HAP-1 (cell line): Measurements from ENCODE around the gene CNOT1.
"Not testable (repeated sequence)": the region's sequence is repeated elsewhere in the genome, so short reads cannot be mapped to it uniquely, and the experiment has no call there.

Experiments used
- DNase-seq, 2 experiments: peaks; one replicate each; pipeline ENCODE4 v3.0.0-alpha.2; 2016 to 2020; ENCODE audit warnings: low spot score in 2 of 2
- H3K27me3 ChIP-seq: fragments of 250-450 bp; sonication (Bioruptor Pico); 2 replicates; pipeline ENCODE4 v1.5.1; 2020; ENCODE audit warnings: low read depth, mild to moderate bottlenecking, moderate library complexity
- H3K36me3 ChIP-seq: fragments of 250-450 bp; sonication (Bioruptor Pico); replicated peaks from 2 replicates; pipeline ENCODE4 v1.5.1; 2020; ENCODE audit warnings: mild to moderate bottlenecking
- H3K4me1 ChIP-seq: fragments of 250-450 bp; sonication (Bioruptor Pico); 2 replicates; pipeline ENCODE4 v1.5.1; 2020; ENCODE audit warnings: mild to moderate bottlenecking
- H3K4me3 ChIP-seq: fragments of 250-450 bp; sonication (Bioruptor Pico); 2 replicates; pipeline ENCODE4 v1.5.1; 2020; ENCODE audit warnings: mild to moderate bottlenecking, moderate library complexity
- H3K9me3 ChIP-seq: fragments of 250-450 bp; sonication (Bioruptor Pico); 2 replicates; pipeline ENCODE4 v1.5.1; 2020; ENCODE audit warnings: mild to moderate bottlenecking, moderate library complexity
- in situ Hi-C: fragments of 300-500 bp; cut with MboI; formaldehyde crosslinking; loops from 3 replicates; pipeline ENCODE4 v1.14.3; 2020; ENCODE audit warnings: low sequenced_read_pairs, inconsistent platforms, mixed read lengths

Gene CNOT1

DNA sequence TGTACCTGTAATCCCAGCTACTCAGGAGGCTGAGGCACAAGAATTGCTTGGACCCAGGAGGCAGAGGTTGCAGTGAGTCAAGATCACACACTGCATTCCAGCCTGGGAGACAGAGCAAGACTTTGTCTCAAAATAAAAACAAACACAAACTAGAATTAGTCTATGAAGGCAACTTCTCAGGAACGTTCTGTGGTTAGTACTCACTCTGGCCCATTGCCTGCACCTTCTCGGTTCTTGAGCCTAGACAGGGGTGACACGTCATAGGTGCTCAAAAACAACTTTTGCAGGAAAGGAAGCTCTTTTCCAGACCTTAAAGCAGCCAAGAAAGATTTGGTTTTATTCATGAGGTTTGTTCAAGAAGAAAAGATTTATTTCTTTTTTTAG, 22.3 kb upstream of the CNOT1 start:
- no peak overlapping the region for H3K4me3 ChIP-seq
- peaks cover 14% of the 10 kb centered on the region for H3K4me1 ChIP-seq
- H3K9me3 ChIP-seq = no peaks in the 10 kb centered on the region
- in situ Hi-C loops = no loop called here
- H3K36me3 ChIP-seq = no peaks in the 10 kb centered on the region
- DNase-seq = no peak
- H3K27me3 ChIP-seq = no peaks in the 10 kb centered on the region

DNA sequence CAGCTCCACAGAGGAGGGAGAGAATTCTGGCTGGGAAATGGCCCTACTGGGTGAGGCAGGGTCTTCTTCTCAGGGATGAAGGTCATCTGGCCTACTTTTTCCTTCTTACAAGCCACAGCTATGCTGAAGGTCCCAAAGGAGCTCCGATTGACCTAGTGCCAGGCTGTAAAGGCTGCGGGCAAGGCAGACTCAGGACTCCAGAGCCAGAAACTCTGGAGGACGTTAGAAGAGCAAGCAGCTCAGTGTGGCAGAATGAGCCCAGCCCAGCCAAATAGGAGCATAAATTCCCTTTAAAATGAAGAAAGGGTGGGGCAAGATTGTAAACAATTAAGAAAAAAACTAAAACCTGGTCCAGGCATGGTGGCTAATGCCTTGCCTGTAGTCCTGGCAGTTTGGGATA, 20.1 kb upstream of the CNOT1 start:
- Histone ChIP-seq H3K4me1 (peaks cover 8% of the 10 kb centered on the region), H3K9me3 (no peaks in the 10 kb centered on the region), H3K27me3 (no peaks in the 10 kb centered on the region), H3K36me3 (no peaks in the 10 kb centered on the region), H3K4me3 (no peak overlapping the region)
- in situ Hi-C loops = no loop called here
- DNase-seq = no peak

DNA sequence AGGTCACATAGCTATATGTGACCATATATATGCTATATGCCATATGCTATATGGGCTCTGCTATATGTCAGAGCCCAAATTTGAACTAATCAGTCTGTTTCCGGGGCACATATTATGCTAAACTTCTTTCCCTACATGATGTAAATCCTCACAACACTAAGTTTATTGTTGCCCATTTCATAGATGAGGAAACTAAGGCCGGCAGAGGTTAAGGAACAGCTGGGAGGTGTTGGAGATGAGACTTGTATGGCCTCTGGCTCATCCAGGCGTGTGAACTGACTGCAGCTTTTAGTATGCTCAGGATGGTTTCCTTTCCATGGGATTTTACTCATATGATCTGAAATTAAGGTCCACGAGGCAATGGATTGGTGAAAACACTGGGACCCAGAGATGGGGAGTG, 17.5 kb upstream of the CNOT1 start:
- H3K4me1 ChIP-seq = no peaks in the 10 kb centered on the region
- DNase-seq = no peak
- no peak overlapping the region for H3K4me3 ChIP-seq
- in situ Hi-C loops = no loop called here
- H3K36me3 ChIP-seq = no peaks in the 10 kb centered on the region
- no peaks in the 10 kb centered on the region for H3K9me3 ChIP-seq
- H3K27me3 ChIP-seq = no peaks in the 10 kb centered on the region

DNA sequence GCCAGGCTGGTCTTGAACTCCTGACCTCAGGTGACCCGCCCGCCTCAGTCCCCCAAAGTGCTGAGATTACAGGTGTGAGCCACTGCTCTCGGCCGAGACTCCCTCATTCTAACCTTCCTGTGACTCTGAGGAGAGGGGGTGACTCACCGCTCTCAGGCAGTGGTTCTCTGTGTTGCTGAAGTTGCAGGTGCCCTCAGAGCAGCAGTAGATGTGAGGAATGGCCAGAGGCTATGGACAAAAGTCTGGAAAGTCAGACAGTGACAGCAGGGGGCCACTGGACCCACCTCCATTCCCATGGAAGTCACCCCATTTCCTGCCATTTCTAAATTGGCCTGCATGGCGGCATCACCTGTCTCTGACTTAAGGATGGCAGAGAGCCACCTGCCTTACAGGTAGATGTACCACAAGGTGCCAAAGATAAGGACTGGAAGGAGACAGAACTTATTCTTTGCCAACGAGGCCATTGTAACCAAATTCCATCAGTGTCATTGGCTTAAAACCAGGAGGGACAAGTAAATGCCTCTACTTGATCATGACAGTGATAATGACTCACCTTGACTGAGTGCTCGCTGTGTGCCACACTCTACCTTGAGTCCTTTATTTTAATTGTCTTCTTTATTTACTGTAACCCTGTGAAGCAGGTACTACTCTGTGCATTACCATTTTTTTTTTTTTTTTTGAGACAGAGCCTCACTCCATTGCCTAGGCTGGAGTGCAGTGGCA, 15.3 kb upstream of the CNOT1 start:
- in situ Hi-C loops = no loop called here
- Histone ChIP-seq H3K4me1 (no peaks in the 10 kb centered on the region), H3K36me3 (no peaks in the 10 kb centered on the region), H3K9me3 (no peaks in the 10 kb centered on the region), H3K27me3 (no peaks in the 10 kb centered on the region), H3K4me3 (no peak overlapping the region)
- no peak for DNase-seq

DNA sequence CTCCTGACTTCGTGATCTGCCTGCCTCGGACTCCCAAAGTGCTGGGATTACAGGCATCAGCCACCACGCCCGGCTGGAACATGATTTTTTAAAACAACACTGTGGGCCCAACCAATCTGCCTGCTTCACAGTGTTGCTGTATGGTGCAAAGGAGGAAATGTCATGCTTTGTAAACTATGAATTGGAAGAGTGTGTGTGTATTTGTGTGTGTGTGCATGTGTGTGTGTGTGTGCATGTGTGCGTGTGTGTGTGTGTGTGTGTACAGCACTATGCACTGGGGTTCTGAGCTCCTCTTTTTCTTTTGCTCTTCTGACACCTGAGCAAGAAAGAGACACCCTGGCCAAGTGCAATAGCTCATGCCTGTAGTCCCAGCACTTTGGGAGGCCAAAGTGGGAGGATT, 14.5 kb upstream of the CNOT1 start:
- Histone ChIP-seq H3K27me3 (no peaks in the 10 kb centered on the region), H3K4me1 (no peaks in the 10 kb centered on the region), H3K9me3 (no peaks in the 10 kb centered on the region), H3K4me3 (no peak overlapping the region), H3K36me3 (no peaks in the 10 kb centered on the region)
- no peak for DNase-seq
- in situ Hi-C loops = no loop called here

DNA sequence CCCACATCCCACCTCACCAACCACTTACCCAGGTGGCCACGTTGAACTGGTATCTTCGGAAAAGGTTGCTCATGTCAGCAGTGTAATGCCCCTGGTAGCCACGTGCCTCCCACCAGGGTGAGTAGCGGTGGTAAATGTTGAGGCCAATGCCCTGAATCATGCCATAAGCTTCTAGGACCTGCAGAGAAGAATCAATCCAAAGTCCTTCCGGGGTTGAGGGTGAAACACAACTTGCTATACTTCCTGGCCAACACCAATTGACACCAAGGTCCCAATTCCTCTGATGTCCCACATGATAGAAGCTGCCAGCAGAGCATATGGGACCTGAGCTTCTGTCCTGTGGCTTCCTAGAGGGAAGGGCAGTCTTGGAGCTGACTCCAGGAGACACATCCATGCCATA, 11.3 kb upstream of the CNOT1 start:
- in situ Hi-C loops = no loop called here

DNA sequence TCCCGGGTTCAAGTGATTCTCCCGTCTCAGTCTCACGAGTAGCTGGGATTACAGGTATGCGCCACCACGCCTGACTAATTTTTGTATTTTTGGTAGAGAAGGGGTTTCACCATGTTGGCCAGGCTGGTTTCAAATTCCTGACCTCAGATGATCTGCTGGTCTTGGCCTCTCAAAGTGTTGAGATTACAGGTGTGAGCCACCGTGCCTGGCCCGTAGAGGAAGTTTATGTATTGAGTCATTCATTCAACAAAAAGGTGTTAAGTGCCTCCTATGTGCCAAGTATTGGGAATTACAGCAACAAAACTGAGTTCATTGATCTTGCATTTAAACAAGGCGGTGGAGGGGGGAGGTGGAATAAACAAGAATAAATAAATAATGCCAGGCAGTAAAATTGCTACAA, 10.2 kb upstream of the CNOT1 start:
- H3K27me3 ChIP-seq = no peaks in the 10 kb centered on the region
- no peaks in the 10 kb centered on the region for H3K36me3 ChIP-seq
- no peak for DNase-seq
- H3K4me1 ChIP-seq = no peaks in the 10 kb centered on the region
- H3K4me3 ChIP-seq = no peak overlapping the region
- H3K9me3 ChIP-seq = no peaks in the 10 kb centered on the region
- in situ Hi-C loops = no loop called here

More for the DNA sequence above, 11.3 kb upstream of the CNOT1 start:
- Histone ChIP-seq H3K4me3 (no peak overlapping the region), H3K9me3 (no peaks in the 10 kb centered on the region), H3K36me3 (no peaks in the 10 kb centered on the region), H3K4me1 (no peaks in the 10 kb centered on the region), H3K27me3 (no peaks in the 10 kb centered on the region)
- DNase-seq = no peak

DNA sequence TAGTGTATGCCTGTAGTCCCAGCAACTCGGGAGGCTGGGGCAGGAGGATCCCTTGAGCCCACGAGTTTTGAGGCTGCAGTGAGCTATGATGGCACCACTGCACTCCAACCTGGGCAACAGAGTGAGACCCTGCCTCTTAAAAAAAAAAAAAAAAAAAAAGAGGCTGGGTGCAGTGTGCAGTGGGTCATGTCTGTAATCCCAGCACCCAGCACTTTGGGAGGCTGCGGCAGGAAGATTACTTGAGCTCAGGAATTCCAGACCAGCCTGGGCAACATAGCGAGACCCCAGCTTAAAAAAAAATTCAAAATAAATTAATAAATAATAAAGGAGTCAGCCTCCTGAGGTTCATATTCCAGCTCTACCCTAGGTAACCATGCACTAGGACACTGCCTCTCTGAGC, 9.6 kb upstream of the CNOT1 start:
- DNase-seq = no peak
- no peaks in the 10 kb centered on the region for H3K36me3 ChIP-seq
- H3K9me3 ChIP-seq = no peaks in the 10 kb centered on the region
- in situ Hi-C loops = no loop called here
- no peaks in the 10 kb centered on the region for H3K27me3 ChIP-seq
- no peak overlapping the region for H3K4me3 ChIP-seq
- no peaks in the 10 kb centered on the region for H3K4me1 ChIP-seq

DNA sequence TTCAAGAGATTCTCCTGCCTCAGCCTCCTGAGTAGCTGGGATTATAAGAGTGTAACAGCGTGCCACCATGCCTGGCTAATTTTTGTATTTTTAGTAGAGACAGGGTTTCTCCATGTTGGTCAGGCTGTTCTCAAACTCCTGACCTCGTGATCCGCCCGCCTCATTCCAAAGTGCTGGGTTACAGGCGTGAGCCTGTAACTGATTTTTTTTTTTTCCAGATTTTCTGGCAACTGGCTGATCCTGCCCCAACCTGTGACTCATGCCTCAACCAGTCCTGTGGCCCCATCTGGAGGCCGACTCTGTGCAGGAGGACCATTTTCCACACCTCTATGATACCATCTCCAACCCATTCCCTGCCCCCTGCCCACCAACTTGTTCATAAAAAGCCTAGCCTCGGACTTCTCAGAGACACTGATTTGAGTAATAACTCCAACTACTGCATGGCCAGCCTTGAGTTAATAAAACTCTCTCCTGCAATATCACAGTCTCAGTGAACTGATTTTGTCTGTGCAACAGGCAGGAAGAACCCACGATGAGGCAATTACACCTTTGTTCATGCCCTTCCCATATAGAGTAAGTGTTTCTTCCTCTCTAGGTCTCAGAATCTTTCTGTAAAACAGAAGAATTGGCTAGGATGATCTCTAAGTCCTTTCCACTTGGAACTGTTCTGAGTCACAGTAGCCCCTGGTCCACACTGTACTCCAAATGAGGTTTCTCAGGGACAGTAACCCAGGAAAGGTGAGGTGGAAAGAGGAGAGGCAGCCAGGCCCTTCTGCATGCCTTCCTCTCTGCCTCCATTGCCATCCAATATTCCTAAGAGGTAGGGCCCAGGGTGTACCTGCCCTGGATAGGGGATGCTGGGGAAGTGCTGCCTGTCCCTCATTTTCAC, 8.8 kb upstream of the CNOT1 start:
- Histone ChIP-seq H3K4me3 (no peak overlapping the region), H3K27me3 (no peaks in the 10 kb centered on the region), H3K4me1 (no peaks in the 10 kb centered on the region), H3K36me3 (no peaks in the 10 kb centered on the region), H3K9me3 (no peaks in the 10 kb centered on the region)
- no peak for DNase-seq
- in situ Hi-C loops = no loop called here

DNA sequence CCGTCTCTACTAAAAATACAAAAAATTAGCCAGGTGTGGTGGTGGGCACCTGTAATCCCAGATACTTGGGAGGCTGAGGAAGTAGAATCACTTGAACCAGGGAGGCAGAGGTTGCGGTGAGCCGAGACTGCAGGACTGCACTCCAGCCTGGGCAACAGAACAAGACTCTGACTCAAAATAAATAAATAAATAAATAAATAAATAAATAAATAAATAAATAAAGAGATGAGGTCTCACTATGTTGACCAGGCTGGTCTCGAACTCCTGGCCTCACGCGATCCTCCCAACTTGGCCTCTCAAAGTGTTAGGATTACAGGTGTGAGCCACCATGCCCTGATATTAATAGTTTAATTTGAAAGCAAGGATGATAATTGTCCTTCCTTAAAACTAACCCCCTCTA, 7.4 kb upstream of the CNOT1 start:
- H3K4me3 ChIP-seq, DNase-seq, H3K36me3 ChIP-seq, H3K4me1 ChIP-seq, H3K9me3 ChIP-seq, H3K27me3 ChIP-seq, in situ Hi-C loops: not testable (repeated sequence)

DNA sequence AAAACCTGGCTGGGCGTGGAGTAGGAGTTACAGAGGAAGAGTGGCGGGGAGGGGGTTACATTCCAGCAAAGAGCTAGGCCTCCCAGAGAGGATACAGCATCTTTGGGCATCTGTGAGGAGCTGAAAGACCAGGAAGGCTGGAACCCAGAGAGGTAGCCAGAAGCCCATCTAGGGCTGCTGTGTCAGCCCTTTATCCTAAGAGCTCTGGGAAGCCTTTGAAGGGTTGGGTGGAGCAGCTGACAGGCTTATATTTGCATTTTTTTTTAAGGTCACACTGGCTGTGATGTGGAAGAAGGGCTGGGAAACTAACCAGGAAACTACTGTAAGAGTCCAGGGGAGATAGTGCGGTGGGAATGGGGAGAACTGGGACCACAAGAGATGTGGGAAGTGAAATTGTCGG, 6.8 kb upstream of the CNOT1 start:
- Histone ChIP-seq H3K4me1 (no peaks in the 10 kb centered on the region), H3K27me3 (no peaks in the 10 kb centered on the region), H3K36me3 (no peaks in the 10 kb centered on the region), H3K4me3 (no peak overlapping the region), H3K9me3 (no peaks in the 10 kb centered on the region)
- DNase-seq = no peak
- in situ Hi-C loops = no loop called here

DNA sequence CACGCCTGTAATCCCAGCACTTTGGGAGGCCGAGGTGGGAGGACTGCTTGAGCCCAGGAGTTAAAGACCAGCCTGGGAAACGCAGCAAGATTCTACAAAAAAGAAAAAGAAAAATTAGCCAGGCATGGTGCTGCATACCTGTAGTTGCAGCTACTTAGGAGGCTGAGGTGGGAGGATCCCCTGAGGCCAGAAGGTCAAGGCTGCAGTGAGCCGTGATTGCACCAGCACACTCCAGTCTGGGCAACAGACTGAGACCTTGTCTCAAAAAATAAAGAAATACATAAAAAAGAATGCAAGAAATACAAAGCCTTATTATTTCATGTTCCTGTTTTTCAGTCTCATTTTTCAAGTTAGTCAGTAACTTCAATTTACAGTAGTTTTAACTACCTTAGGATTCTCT, 5.9 kb upstream of the CNOT1 start:
- Histone ChIP-seq H3K27me3 (no peaks in the 10 kb centered on the region), H3K4me3 (no peak overlapping the region), H3K9me3 (no peaks in the 10 kb centered on the region), H3K4me1 (no peaks in the 10 kb centered on the region), H3K36me3 (no peaks in the 10 kb centered on the region)
- in situ Hi-C loops = no loop called here
- DNase-seq = no peak

DNA sequence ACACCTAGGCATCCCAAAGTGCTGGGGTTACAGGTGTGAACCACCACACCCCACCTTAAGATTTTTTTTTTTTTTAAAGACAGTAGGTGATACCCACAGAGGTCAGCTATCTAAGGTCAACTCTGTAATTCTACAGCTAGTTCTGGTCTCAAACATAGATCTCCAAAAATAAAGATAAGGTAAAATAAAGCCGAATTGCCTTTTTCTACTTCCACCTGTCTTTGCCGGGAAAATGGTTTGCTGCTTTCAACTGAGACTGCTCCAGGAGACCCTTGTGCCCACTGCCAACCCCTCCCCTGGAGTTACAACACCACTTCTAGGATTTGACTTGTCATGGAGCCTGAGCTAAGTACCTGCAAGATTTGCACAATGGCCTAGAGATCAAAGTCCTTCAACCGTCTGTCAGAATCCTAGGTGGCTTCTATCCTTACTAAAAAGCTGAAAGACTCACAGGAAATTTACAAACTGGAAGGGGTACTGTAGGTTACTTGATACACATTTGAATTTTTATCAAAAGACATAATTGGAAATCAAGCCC, 4.7 kb upstream of the CNOT1 start:
- DNase-seq = no peak

More for the DNA sequence above, 4.7 kb upstream of the CNOT1 start:
- Histone ChIP-seq H3K4me3 (no peak overlapping the region), H3K9me3 (no peaks in the 10 kb centered on the region), H3K4me1 (no peaks in the 10 kb centered on the region), H3K36me3 (peaks cover 3% of the 10 kb centered on the region), H3K27me3 (no peaks in the 10 kb centered on the region)
- in situ Hi-C loops = no loop called here
